AG04450 (cell line): ENCODE measurements around the gene SUCLG2. TPM values are rescaled to one million over a fixed set of nuclear protein-coding genes. Genes with fewer than 3 reads are reported as not detected.

ENCODE experiments used
- CTCF ChIA-PET: fragments of 300-600, 350-600 bp; formaldehyde crosslinking; extraction: SDS; loops from one replicate; lab custom pipeline; 2022; ENCODE audit warnings: antibody characterized with exemption, inconsistent platforms; lab: Charles Lee
- POLR2A ChIA-PET: fragments of 350-600 bp; formaldehyde crosslinking; extraction: SDS; loops from one replicate; lab custom pipeline; 2021; ENCODE audit warnings: antibody characterized with exemption, inconsistent platforms; lab: Yijun Ruan, JAX
- DNase-seq: peaks from one replicate; pipeline ENCODE4 v3.0.0-alpha.2; 2011; ENCODE audit warnings: low read depth, low spot score
- H3K27ac ChIP-seq: one replicate; pipeline ENCODE4 v1.5.1; 2012; ENCODE audit warnings: low read depth, low read length, control low read depth
- H3K27me3 ChIP-seq: one replicate; pipeline ENCODE4 v1.6.0; 2012; ENCODE audit warnings: low read length; ENCODE audit not compliant: control insufficient read depth, insufficient read depth
- H3K4me3 ChIP-seq: 2 replicates; pipeline ENCODE4 v1.5.1; 2011; ENCODE audit warnings: mild to moderate bottlenecking, low read depth, low read length, control low read depth
- H3K9me3 ChIP-seq: 2 replicates; pipeline ENCODE4 v1.5.1; 2012; ENCODE audit warnings: low read length; ENCODE audit not compliant: control insufficient read depth, insufficient read depth
- polyA plus RNA-seq: library from polyadenylated mRNA; depleted of rRNA; stranded (reverse); fragments of >200 nt; gene quantifications from 2 replicates; pipeline ENCODE4 v1.2.3, GENCODE V29; 2011
- TF ChIP-seq, protein P1 (sequence below): IDR thresholded peaks from 2 replicates; pipeline ENCODE4 v1.5.1; 2011; ENCODE audit warnings: low read depth, low read length, control low read depth, inconsistent platforms

Gene SUCLG2
- polyA plus RNA-seq, 1 experiment, result 54.2 TPM

DNA sequence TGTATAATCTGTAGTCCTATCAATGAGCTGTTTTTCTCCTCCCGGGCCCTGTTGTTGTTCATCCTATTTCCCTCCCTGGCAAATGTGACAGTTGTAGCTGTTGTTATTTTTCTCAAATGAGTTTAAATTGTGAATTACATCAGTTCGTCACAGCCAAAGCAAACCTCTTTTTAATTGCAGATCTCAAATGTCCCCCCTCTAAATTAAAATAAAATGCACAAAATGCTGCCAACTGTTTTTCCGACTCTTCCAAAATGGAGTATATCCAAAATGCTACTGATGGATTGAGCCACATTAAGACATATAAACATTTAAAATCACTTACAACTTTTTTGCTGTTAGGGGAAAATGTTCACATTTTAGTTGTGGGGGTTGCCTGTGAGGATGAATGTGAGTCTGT is 29.8 kb upstream of the SUCLG2 start:
- TF ChIP-seq, protein P1, sequence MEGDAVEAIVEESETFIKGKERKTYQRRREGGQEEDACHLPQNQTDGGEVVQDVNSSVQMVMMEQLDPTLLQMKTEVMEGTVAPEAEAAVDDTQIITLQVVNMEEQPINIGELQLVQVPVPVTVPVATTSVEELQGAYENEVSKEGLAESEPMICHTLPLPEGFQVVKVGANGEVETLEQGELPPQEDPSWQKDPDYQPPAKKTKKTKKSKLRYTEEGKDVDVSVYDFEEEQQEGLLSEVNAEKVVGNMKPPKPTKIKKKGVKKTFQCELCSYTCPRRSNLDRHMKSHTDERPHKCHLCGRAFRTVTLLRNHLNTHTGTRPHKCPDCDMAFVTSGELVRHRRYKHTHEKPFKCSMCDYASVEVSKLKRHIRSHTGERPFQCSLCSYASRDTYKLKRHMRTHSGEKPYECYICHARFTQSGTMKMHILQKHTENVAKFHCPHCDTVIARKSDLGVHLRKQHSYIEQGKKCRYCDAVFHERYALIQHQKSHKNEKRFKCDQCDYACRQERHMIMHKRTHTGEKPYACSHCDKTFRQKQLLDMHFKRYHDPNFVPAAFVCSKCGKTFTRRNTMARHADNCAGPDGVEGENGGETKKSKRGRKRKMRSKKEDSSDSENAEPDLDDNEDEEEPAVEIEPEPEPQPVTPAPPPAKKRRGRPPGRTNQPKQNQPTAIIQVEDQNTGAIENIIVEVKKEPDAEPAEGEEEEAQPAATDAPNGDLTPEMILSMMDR, result no peak
- Histone ChIP-seq H3K27me3 (no peaks in the 10 kb centered on the region), H3K9me3 (no peaks in the 10 kb centered on the region), H3K4me3 (no peak overlapping the region), H3K27ac (no peak overlapping the region)
- DNase-seq, result no peak
- ChIA-PET CTCF (no interaction called here), POLR2A (no interaction called here)

DNA sequence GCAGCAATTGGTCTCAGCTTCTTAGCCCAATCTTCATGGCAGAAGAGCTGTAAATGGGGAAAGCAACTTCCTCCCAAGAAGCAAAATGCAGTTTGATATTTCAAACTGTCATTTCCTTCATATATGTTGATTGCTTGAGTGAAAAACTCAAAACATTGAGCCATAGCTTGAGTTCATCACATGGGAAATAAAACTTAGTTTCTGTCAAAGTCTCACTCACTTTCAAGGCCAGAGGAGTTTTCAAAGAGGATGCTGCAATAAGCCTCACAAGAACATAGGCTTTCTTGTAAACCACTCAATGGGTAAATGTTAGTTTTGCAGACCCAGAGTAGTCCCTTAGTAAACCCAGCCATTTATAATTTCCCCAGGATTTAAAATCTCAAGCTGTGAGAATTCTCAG is 29.1 kb upstream of the SUCLG2 start:
- H3K27ac ChIP-seq, result no peak overlapping the region
- ChIA-PET CTCF (no interaction called here), POLR2A (no interaction called here)
- H3K9me3 ChIP-seq, result no peaks in the 10 kb centered on the region
- DNase-seq, result no peak
- no peak overlapping the region for H3K4me3 ChIP-seq
- H3K27me3 ChIP-seq, result no peaks in the 10 kb centered on the region
- TF ChIP-seq, protein P1, result no peak

DNA sequence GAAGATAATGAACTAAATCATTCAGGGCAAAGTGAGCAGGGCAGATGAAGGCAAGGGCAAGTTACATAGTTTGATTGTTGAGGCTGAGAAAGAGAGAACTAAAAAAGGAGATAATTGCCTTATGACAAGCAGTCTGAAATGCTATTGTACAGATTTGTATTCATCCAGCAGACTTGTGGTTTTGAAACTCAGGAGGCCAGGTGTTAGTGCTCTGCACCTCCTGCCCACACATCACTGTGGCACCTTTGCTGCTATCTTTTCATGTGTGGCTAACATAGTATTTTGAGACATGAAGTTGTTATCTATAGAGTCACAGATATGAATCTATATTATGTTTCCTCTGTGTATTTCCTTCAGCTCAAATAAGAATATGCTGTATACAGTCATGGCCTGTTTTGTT is 24.3 kb upstream of the SUCLG2 start:
- no peak for DNase-seq
- POLR2A ChIA-PET, result no interaction called here
- TF ChIP-seq, protein P1, result no peak
- CTCF ChIA-PET, result no interaction called here
- H3K9me3 ChIP-seq, result no peaks in the 10 kb centered on the region
- no peaks in the 10 kb centered on the region for H3K27me3 ChIP-seq
- H3K27ac ChIP-seq, result no peak overlapping the region
- no peak overlapping the region for H3K4me3 ChIP-seq

DNA sequence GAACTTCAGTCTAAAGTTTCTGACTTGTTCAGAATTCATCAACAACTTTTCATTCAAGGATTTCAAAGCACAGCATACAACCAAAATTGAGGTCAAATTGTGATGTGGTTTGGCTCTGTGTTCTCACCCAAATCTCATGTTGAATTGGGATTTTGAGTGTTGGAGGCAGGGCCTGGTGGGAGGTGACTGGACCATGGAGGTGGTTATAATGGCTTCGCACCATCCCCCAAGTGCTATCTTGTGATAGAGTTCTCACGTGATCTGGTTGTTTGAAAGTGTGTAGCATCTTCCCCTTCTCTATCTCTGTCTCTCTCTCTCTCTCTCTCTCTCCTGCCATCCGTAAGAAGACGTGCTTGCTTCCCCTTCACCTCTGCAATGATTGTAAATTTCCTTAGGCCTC is 19.6 kb upstream of the SUCLG2 start:
- Histone ChIP-seq H3K27ac (no peak overlapping the region), H3K9me3 (no peaks in the 10 kb centered on the region), H3K27me3 (no peaks in the 10 kb centered on the region), H3K4me3 (no peak overlapping the region)
- TF ChIP-seq, protein P1, result no peak
- ChIA-PET POLR2A (no interaction called here), CTCF (no interaction called here)
- DNase-seq, result no peak

DNA sequence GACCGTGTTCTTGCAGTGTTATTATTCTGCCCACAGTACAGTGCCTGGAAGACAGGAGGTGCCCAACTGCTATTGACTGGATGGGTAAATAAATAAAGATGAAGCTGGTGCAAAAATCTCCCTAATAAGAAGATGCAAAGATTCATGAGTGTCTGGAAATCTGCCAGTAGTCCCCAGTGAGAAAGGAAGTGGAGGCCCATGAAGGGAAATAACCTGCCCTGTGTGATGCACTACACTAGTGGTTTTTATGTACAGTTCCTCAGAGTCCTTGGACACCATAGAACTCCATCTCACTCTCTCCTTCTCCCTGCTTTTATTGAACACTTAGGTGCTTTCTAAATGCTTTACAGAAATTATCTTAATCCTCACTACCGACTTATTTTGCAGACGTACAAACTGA is 8.3 kb upstream of the SUCLG2 start:
- no peak overlapping the region for H3K27ac ChIP-seq

More for the DNA sequence above, 8.3 kb upstream of the SUCLG2 start:
- no peak for DNase-seq
- H3K4me3 ChIP-seq, result no peak overlapping the region
- ChIA-PET CTCF (interaction anchor here (0.6 kb wide), 1 partner anchor 206 kb away, joined by 5 read pairs; no protein-coding TSS in a partner anchor), POLR2A (no interaction called here)
- TF ChIP-seq, protein P1, result no peak
- H3K9me3 ChIP-seq, result no peaks in the 10 kb centered on the region
- no peaks in the 10 kb centered on the region for H3K27me3 ChIP-seq
